Measurements from ENCODE around the gene MACC1. TPM values are rescaled to one million over a fixed set of nuclear protein-coding genes. Genes with fewer than 3 reads are reported as not detected.

MACC1 gene
- total and polyA plus RNA-seq, 12 donors, result 0.35 to 9.8 (median 1.5) TPM

- intact Hi-C loops (cut with DNase I), result no loop called here
- DNase-seq, result no peak
- TF ChIP-seq CTCF (IDR thresholded peaks at IDR 0.05) (no peak), POLR2A (IDR thresholded peaks at IDR 0.05) (no peak)
- H3K36me3 ChIP-seq (replicated peaks in 1 of 2), result no peaks in the 10 kb centered on the region
- no peak overlapping the region for H3K4me3 ChIP-seq
- 80 to 90% (median 83%) methylated on average over 1 of the region's 1 CpG for WGBS, 4 donors
- H3K27ac ChIP-seq, result no peak overlapping the region
- H3K9me3 ChIP-seq (replicated peaks in 1 of 3), result no peaks in the 10 kb centered on the region
- H3K4me1 ChIP-seq (replicated peaks in 1 of 2), result peaks cover 0 to 7% of the 10 kb centered on the region in 2 donors
- H3K27me3 ChIP-seq, result no peaks in the 10 kb centered on the region
Observed at GRCh38 chr7:20162665-20163064, 54.5 kb downstream of the MACC1 start.

DNA sequence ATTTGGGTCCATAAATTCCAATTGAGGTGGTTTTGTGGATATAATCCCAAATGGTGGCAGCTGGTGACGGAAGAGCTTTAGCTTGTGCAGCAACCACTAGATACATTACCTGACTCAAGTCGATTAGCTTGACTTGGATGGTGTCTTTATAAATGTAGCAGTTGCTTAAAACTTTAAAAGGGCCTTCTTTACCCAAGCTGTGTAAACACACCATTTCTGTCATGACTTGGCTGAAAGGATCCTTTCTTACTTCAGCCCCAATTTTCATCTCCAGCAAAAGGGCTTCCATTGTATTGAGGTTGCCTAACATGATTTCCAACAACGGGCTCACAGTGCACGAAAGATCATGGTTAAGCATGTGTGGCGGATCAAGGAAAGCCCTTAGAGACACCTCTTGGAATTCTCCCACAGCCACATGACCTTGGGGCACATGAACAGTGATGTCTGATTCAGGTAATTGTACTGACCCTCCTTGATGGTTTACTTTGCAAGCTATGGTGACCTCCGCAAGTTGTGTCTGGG is 57.9 kb downstream of the MACC1 start:
- intact Hi-C loops (cut with DNase I), result no loop called here
- H3K9me3 ChIP-seq (replicated peaks in 1 of 3), result no peaks in the 10 kb centered on the region
- no peak for DNase-seq
- H3K27ac ChIP-seq, result no peak overlapping the region
- no peaks in the 10 kb centered on the region for H3K36me3 ChIP-seq (replicated peaks in 1 of 2)
- H3K27me3 ChIP-seq, result no peaks in the 10 kb centered on the region
- peaks cover 0 to 7% of the 10 kb centered on the region in 2 donors for H3K4me1 ChIP-seq (replicated peaks in 1 of 2)
- H3K4me3 ChIP-seq, result no peak overlapping the region
- TF ChIP-seq POLR2A (IDR thresholded peaks at IDR 0.05) (no peak), CTCF (IDR thresholded peaks at IDR 0.05) (no peak)
- WGBS, 4 donors, result 88 to 96% (median 91%) methylated on average over 6 of the region's 6 CpGs

GRCh38 chr7:20158684-20159083 is 58.5 kb downstream of the MACC1 start:
- no peak for DNase-seq
- TF ChIP-seq CTCF (IDR thresholded peaks at IDR 0.05) (peak in 3 of 6 experiments; percentile 24 to 37 (median 29)), POLR2A (IDR thresholded peaks at IDR 0.05) (no peak)
- WGBS, 4 donors, result 5 to 19% (median 7%) methylated on average over 1 of the region's 1 CpG
- Histone ChIP-seq H3K36me3 (replicated peaks in 1 of 2) (no peaks in the 10 kb centered on the region), H3K4me1 (replicated peaks in 1 of 2) (peaks cover 0 to 7% of the 10 kb centered on the region in 2 donors), H3K9me3 (replicated peaks in 1 of 3) (no peaks in the 10 kb centered on the region), H3K27ac (peak overlapping the region in 1 of 5 donors; percentile 23), H3K4me3 (peak overlapping the region in 1 of 4 donors; percentile 18), H3K27me3 (no peaks in the 10 kb centered on the region)
- intact Hi-C loops (cut with DNase I), result no loop called here

GRCh38 chr7:20157456-20157855 is 59.7 kb downstream of the MACC1 start:
- no peaks in the 10 kb centered on the region for H3K36me3 ChIP-seq (replicated peaks in 1 of 2)
- H3K4me1 ChIP-seq (replicated peaks in 1 of 2), result peaks cover 6 to 7% of the 10 kb centered on the region in 2 donors
- TF ChIP-seq POLR2A (IDR thresholded peaks at IDR 0.05), result no peak
- TF ChIP-seq CTCF (IDR thresholded peaks at IDR 0.05), result no peak
- H3K27me3 ChIP-seq, result no peaks in the 10 kb centered on the region
- no peak overlapping the region for H3K4me3 ChIP-seq
- H3K27ac ChIP-seq, result no peak overlapping the region
- 57 to 76% (median 68%) methylated on average over 3 of the region's 3 CpGs for WGBS, 4 donors
- peak in 1 of 7 donors; percentile 22 for DNase-seq
- intact Hi-C loops (cut with DNase I), result no loop called here
- no peaks in the 10 kb centered on the region for H3K9me3 ChIP-seq (replicated peaks in 1 of 3)
